NCI-H524 treated with DMSO at 0.1 percent for 48 hours (cell line): ENCODE results near the gene EPHB1.
A peak's percentile ranks its signal among the peaks of the same experiment; 100 is the strongest.

Experiments
- DNase-seq: peaks from one replicate; lab custom pipeline; 2025; lab: John Stamatoyannopoulos, UW

Gene EPHB1

GRCh38 chr3:134794950-134795745 is at the start of gene EPHB1:
Gene EPHB1 (plus strand): TSS chr3:134795260.
- DNase-seq: peak; percentile 87

- no peak for DNase-seq
These were observed 46.4 kb upstream of the EPHB1 start for GRCh38 chr3:134748698-134749097.

DNA sequence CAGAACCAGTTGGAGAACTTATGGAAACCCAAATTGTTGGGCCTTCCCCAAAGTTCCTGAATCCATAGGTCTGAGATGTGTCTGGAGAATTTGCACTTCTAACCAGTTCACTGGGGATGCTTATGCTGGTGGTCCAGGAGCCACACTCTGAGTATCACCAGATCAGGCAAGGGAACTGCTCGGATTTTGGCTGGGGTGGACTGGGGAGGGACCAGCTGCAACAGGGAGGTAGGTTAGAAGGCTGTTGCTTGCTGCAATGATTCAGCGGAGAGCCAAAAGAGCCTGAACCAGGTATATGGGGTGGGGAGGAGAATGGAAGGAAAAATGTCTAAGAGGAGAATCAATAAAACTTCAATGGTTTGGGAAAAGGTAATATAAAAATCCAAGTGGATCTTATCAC is 45.9 kb upstream of the EPHB1 start:
- no peak for DNase-seq

DNA sequence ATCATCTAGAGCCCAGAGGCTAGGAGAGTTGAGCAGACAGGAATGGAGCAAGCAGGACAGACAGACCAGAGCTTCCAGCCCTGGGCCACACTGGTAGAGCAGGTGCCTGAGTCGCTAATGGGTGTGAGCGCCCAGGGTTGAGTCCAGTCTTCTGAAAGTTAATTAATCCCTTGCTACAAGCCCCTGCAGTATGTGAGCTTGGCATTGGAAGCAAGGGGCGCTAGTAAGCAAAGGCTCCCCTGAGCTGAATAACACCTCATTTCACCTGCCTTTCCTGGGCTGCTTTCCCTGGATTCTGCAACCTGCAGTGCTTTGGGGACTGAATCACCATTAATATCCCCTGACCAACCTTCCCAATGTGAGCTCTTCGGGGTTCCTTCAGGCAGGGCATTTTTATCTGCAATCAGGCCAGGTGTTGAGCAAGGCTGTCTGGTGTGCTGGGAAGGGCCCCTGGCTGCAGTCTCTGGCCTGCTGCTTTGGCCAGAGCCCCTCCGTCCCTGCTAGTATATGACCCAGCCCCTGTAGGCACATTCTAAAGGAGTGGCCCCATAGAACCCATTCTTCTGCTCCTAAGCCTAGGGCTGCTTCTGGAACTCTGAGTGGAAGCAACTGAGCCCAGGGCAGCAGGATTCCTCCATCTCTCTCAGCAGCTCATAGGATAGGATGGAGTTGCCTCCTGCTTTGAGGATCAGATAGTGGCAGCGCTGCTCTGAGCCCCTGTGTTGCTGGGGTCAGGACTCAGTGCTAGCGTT is 45.1 kb upstream of the EPHB1 start:
- DNase-seq: no peak

- DNase-seq: no peak
These were observed 43.2 kb upstream of the EPHB1 start for GRCh38 chr3:134751831-134752230.

- DNase-seq: no peak
These were observed 42.1 kb upstream of the EPHB1 start for GRCh38 chr3:134752761-134753461.

GRCh38 chr3:134753999-134754742 is 40.9 kb upstream of the EPHB1 start:
- DNase-seq: no peak

GRCh38 chr3:134754768-134755559 is 40.1 kb upstream of the EPHB1 start:
- no peak for DNase-seq

GRCh38 chr3:134755821-134756220 is 39.2 kb upstream of the EPHB1 start:
- no peak for DNase-seq

GRCh38 chr3:134757549-134758069 is 37.5 kb upstream of the EPHB1 start:
- no peak for DNase-seq

- DNase-seq: no peak
These were observed 33.8 kb upstream of the EPHB1 start for GRCh38 chr3:134761213-134761612.

DNA sequence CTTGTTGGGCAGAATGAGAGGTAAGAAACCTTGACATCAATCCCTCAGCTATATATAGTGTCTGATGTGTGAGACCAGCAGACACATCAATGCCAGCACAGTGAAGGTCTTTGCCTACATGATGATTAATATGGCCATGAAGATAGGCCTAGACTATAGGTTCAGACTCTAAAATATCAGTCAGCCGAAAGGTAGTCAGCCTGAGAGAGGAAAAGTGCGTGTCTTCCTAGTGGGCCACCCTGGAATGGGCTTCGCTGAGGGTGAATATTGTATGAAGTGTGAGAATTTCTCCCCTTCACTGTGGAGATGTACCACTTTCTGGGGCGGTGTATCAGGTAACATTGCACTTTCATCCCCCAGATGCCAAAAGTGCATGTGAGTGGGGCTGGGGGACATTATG is 33.0 kb upstream of the EPHB1 start:
- DNase-seq: no peak

DNA sequence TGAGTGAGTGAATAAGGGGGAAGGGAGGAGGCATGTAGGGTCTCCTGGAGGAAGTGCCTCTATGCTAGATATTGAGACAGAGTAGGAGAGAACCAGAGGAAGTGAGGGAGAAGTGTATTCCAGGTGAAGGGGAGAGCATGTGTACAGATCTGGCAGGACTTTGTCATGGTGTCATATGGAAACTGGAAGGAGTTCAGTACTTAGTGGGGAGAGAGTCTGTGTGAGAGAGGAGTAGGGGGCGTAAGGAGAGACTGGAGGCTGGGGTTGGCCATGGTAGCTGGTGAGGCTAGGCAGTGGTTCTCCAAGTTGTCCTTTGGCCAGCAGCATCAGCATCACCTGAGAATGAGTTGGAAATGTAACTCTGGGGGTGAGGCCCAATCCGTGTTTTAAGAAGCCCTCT is 29.6 kb upstream of the EPHB1 start:
- DNase-seq: no peak

- no peak for DNase-seq
These were observed 28.8 kb upstream of the EPHB1 start for GRCh38 chr3:134766290-134766689.

- no peak for DNase-seq
These were observed 26.9 kb upstream of the EPHB1 start for GRCh38 chr3:134768116-134768515.

GRCh38 chr3:134768837-134769236 is 26.2 kb upstream of the EPHB1 start:
- no peak for DNase-seq

GRCh38 chr3:134769287-134769868 is 25.7 kb upstream of the EPHB1 start:
- no peak for DNase-seq

- DNase-seq: no peak
These were observed 23.0 kb upstream of the EPHB1 start for GRCh38 chr3:134772011-134772410.

- no peak for DNase-seq
These were observed 22.5 kb upstream of the EPHB1 start for GRCh38 chr3:134772591-134772990.

DNA sequence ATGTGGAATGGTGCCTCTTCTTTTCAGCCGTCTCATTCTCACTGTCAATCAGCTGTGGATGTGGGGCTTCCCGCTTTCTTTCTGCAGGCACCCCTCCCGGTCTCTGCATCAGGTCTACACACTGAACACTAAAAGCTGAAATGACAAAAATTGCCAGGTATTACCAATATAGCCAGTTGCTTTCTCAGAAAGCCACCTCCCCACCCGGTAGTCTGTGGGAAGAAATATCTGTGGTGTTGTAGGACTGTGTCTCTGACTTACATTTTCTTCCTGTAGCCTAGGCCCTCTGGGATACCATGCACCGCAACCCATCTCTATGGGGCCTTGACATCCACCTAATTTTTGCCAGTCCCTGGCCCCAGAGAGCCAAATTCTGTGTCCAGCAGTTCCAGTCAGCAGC is 19.2 kb upstream of the EPHB1 start:
- no peak for DNase-seq

GRCh38 chr3:134776518-134776917 is 18.5 kb upstream of the EPHB1 start:
- DNase-seq: no peak
